T-helper 1 cell treated with Interleukin-12 subunit alpha and Interleukin-12 subunit beta and Interleukin-4 antibody, amounts not matched to agents 30 μg/mL and 1 μg/mL, for 36 hours (primary cell): ENCODE data around the gene DCANP1.

ENCODE experiments used
- H3K27ac Mint-ChIP-seq: one replicate; pipeline ENCODE4 v1.8.0; 2021; ENCODE audit warnings: mild to moderate bottlenecking, mixed read lengths
- H3K27me3 Mint-ChIP-seq: one replicate; pipeline ENCODE4 v1.8.0; 2021; ENCODE audit warnings: low read depth, mixed read lengths
- H3K36me3 Mint-ChIP-seq: one replicate; pipeline ENCODE4 v1.8.0; 2021; ENCODE audit warnings: low read depth, mixed read lengths
- H3K4me1 Mint-ChIP-seq: one replicate; pipeline ENCODE4 v1.8.0; 2021; ENCODE audit warnings: low read depth, mixed read lengths
- H3K4me3 Mint-ChIP-seq: one replicate; pipeline ENCODE4 v1.8.0; 2021; ENCODE audit warnings: mild to moderate bottlenecking, moderate library complexity, mixed read lengths
- H3K9me3 Mint-ChIP-seq: one replicate; pipeline ENCODE4 v1.8.0; 2021; ENCODE audit warnings: mixed read lengths

Gene DCANP1

GRCh38 chr5:135455876-135456237, 8.7 kb upstream of the DCANP1 start:
- H3K27ac Mint-ChIP-seq, result no peak overlapping the region
- no peaks in the 10 kb centered on the region for H3K4me1 Mint-ChIP-seq
- peaks cover 7% of the 10 kb centered on the region for H3K27me3 Mint-ChIP-seq
- no peaks in the 10 kb centered on the region for H3K9me3 Mint-ChIP-seq
- H3K36me3 Mint-ChIP-seq, result no peaks in the 10 kb centered on the region
- H3K4me3 Mint-ChIP-seq, result no peak overlapping the region

- Mint-ChIP-seq H3K36me3 (no peaks in the 10 kb centered on the region), H3K27me3 (peaks cover 4% of the 10 kb centered on the region), H3K4me1 (no peaks in the 10 kb centered on the region), H3K4me3 (no peak overlapping the region), H3K27ac (no peak overlapping the region), H3K9me3 (no peaks in the 10 kb centered on the region)
These were observed 7.8 kb upstream of the DCANP1 start for GRCh38 chr5:135454946-135455345.

GRCh38 chr5:135453613-135454012, 6.5 kb upstream of the DCANP1 start:
- Mint-ChIP-seq H3K27me3 (no peaks in the 10 kb centered on the region), H3K4me1 (no peaks in the 10 kb centered on the region), H3K27ac (no peak overlapping the region), H3K4me3 (no peak overlapping the region), H3K36me3 (no peaks in the 10 kb centered on the region), H3K9me3 (no peaks in the 10 kb centered on the region)

- H3K27me3 Mint-ChIP-seq, result no peaks in the 10 kb centered on the region
- no peak within 1 kb of the TSS for H3K27ac Mint-ChIP-seq
These were observed 5.3 kb upstream of the DCANP1 start, which contains the start of gene TIFAB for GRCh38 chr5:135452321-135453030. TIFAB (minus strand) TSS chr5:135452351; CDS start chr5:135449939, 2,412 bp downstream.

DNA sequence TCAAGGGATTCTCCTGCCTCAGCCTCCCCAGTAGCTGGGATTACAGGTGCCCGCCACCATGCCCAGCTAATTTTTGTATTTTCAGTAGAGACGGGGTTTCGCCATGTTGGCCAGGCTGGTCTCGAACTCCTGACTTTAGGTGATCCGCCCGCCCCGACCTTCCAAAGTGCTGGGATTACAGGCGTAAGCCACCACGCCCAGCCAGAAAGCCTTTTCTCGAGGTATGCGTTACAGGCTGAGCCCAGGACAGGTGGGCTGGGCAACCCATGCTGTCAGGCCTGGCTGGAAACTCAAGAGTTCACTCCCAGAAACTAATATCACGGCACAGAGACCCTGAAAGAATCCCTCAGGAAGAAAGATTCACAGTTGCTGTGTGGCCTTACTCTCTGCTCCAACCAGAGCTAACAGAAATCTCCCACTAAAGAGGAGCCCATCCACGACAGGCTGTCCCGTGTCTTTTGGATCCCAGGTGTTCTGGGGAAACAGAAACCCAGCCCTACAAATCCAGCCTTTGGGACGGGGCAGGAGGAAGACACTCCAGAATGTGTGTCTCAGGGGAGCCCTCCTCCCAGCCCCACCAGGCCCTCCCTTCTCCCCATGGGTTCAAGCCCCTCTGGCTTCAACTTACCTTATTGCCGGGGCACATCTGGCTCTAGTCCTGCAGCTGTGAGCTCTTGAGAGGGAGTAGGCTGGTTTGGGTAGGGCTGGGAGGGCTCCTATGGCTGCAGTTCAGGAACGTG, 4.6 kb upstream of the DCANP1 start:
- H3K4me1 Mint-ChIP-seq, result no peaks in the 10 kb centered on the region
- no peak overlapping the region for H3K27ac Mint-ChIP-seq
- no peak overlapping the region for H3K4me3 Mint-ChIP-seq
- H3K36me3 Mint-ChIP-seq, result no peaks in the 10 kb centered on the region
- no peaks in the 10 kb centered on the region for H3K9me3 Mint-ChIP-seq
- no peaks in the 10 kb centered on the region for H3K27me3 Mint-ChIP-seq

More at GRCh38 chr5:135452321-135453030, 5.3 kb upstream of the DCANP1 start, which contains the start of gene TIFAB:
- Mint-ChIP-seq H3K36me3 (no peaks in the 10 kb centered on the region), H3K9me3 (no peaks in the 10 kb centered on the region), H3K4me1 (no peaks in the 10 kb centered on the region), H3K4me3 (no peak within 1 kb of the TSS)

DNA sequence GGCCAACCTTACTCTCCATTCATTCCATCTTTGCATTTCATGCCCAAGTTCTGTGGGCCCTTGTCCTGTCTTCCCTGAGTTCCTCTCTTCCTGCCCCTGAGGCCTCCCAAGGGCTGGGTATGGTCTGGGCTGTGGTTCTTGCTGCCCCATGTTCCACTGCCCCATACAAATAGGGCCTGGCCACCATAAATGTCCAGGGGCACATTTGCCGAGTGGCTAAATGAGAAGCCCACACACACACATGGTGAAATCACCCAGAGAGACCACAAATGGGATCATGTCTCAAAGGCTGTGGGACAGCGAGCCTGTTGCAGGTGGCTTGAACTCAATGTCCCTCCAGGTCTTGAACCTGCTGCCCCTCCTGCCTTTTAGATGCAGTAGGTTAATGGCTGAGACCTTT, 3.8 kb upstream of the DCANP1 start:
- Mint-ChIP-seq H3K27me3 (no peaks in the 10 kb centered on the region), H3K4me1 (no peaks in the 10 kb centered on the region), H3K9me3 (no peaks in the 10 kb centered on the region), H3K27ac (no peak overlapping the region), H3K36me3 (no peaks in the 10 kb centered on the region), H3K4me3 (no peak overlapping the region)

DNA sequence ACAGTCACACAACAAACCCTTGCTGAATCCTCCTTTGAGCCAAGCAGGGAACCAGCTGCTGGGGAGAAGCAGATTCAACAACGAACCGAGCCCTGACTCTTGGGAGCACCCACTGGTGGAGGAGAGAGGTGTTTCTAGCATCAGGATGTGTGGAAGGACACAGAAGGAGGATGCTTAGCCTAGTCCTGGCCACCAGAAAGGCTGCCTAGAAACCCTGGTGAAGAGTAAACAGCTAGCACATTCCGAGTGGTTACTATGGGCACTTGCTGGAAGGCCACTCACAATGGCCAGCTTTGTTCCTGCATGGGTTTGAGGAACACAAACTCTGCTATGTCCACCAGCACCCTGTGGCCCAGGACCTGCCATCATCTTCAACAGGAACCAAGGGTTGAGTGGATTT, 3.2 kb upstream of the DCANP1 start:
- Mint-ChIP-seq H3K27ac (no peak overlapping the region), H3K4me1 (no peaks in the 10 kb centered on the region), H3K4me3 (no peak overlapping the region), H3K36me3 (no peaks in the 10 kb centered on the region), H3K9me3 (no peaks in the 10 kb centered on the region), H3K27me3 (no peaks in the 10 kb centered on the region)

- Mint-ChIP-seq H3K27ac (no peak overlapping the region), H3K27me3 (no peaks in the 10 kb centered on the region), H3K9me3 (no peaks in the 10 kb centered on the region), H3K36me3 (no peaks in the 10 kb centered on the region), H3K4me3 (no peak overlapping the region), H3K4me1 (no peaks in the 10 kb centered on the region)
These were observed 2.5 kb upstream of the DCANP1 start for GRCh38 chr5:135449644-135450043.

GRCh38 chr5:135448791-135449507, 1.8 kb upstream of the DCANP1 start:
- Mint-ChIP-seq H3K9me3 (no peaks in the 10 kb centered on the region), H3K4me3 (no peak overlapping the region), H3K27me3 (peaks cover 4% of the 10 kb centered on the region), H3K4me1 (no peaks in the 10 kb centered on the region), H3K27ac (no peak overlapping the region), H3K36me3 (no peaks in the 10 kb centered on the region)

DNA sequence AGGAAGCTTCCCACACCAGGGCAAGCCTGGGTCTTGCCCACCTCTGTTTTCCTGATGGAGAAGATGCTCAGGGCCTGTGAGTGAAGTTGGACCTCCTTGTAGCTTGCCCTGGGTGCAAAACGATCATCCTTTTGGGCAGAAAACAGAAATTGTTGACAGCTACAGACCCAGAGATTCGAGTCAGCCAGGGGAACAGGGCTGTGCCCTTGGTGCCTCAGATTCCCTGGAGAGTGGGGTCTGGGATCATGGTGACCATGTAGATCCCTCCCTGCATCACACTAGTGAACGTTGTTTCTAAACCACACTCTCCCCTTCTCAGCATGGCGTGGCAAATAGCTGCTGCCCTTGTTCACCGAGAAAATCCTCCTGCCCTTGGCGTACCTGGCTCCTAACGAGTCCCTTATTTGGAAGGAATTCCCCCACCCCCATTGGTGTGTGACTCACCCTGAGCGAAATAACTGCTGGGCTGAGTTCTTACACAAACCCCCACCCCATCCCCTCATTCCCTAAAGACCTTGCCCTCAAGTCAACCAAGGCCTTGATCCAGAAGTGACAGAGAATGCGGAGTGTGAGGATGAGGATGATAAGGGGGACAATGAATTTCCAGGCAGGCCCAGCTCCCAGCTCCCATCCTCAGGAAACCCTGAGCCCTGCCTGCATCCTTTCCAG, 1.1 kb upstream of the DCANP1 start:
- Mint-ChIP-seq H3K4me3 (no peak overlapping the region), H3K4me1 (no peaks in the 10 kb centered on the region), H3K27me3 (peaks cover 4% of the 10 kb centered on the region), H3K27ac (no peak overlapping the region), H3K9me3 (no peaks in the 10 kb centered on the region), H3K36me3 (no peaks in the 10 kb centered on the region)

- H3K36me3 Mint-ChIP-seq, result no peaks in the 10 kb centered on the region
- H3K27ac Mint-ChIP-seq, result no peak overlapping the region
- H3K9me3 Mint-ChIP-seq, result no peaks in the 10 kb centered on the region
- H3K4me3 Mint-ChIP-seq, result no peak overlapping the region
- H3K4me1 Mint-ChIP-seq, result no peaks in the 10 kb centered on the region
- H3K27me3 Mint-ChIP-seq, result peaks cover 4% of the 10 kb centered on the region
These were observed 533 bp downstream of the DCANP1 start for GRCh38 chr5:135446615-135447014.

DNA sequence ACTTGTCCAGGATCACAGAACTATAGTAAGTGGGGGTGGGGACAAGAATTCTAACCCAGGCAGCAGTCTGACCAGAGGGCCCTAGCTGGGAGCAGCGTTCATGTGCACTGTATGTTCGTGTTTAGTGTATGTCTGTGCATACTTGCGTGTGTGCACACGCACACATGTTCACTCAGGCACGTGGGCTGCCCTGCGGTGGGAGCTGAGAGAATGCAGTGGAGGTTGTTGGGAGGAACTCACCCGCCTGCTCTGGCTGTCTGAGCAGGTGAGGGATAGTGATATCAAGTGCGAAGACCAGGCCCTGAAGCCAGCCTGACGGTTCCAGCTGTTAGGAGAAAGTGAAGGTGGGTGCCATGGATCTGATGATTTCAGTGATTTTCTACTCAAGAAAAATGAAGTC, 942 bp downstream of the DCANP1 start:
- H3K27me3 Mint-ChIP-seq, result peaks cover 4% of the 10 kb centered on the region
- H3K27ac Mint-ChIP-seq, result no peak overlapping the region
- no peak overlapping the region for H3K4me3 Mint-ChIP-seq
- H3K36me3 Mint-ChIP-seq, result no peaks in the 10 kb centered on the region
- no peaks in the 10 kb centered on the region for H3K9me3 Mint-ChIP-seq
- no peaks in the 10 kb centered on the region for H3K4me1 Mint-ChIP-seq

- no peak overlapping the region for H3K4me3 Mint-ChIP-seq
- H3K36me3 Mint-ChIP-seq, result no peaks in the 10 kb centered on the region
- no peak overlapping the region for H3K27ac Mint-ChIP-seq
- H3K4me1 Mint-ChIP-seq, result no peaks in the 10 kb centered on the region
- no peaks in the 10 kb centered on the region for H3K9me3 Mint-ChIP-seq
- H3K27me3 Mint-ChIP-seq, result peaks cover 4% of the 10 kb centered on the region
These were observed 1.7 kb downstream of the DCANP1 start for GRCh38 chr5:135445306-135445985.

DNA sequence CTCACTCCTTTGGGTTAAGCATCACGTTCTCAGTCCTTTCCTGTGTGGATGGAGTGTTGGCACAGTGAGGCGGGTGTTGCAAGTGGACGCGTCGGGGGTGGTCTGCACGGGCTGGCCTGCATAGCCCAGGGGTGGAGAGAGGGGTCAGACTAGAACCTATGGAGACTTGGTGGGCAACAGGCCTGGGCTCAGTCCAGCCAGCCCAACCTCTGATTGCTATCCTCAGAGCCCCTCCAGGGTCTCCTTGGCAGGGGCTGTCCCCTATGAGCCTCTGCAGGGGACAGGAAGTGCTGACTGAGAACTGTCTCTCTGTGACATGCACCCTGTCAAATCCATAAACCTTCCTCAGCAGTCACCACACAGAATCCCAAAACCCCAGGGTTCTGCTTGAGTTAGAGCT, 2.3 kb downstream of the DCANP1 start:
- H3K9me3 Mint-ChIP-seq, result no peaks in the 10 kb centered on the region
- no peak overlapping the region for H3K27ac Mint-ChIP-seq
- H3K27me3 Mint-ChIP-seq, result peaks cover 4% of the 10 kb centered on the region
- no peaks in the 10 kb centered on the region for H3K36me3 Mint-ChIP-seq
- no peaks in the 10 kb centered on the region for H3K4me1 Mint-ChIP-seq
- no peak overlapping the region for H3K4me3 Mint-ChIP-seq
